ENCODE measurements around the gene OMG.
"Not testable (repeated sequence)": the region's sequence is repeated elsewhere in the genome, so short reads cannot be mapped to it uniquely, and the experiment has no call there.

The OMG gene

DNA sequence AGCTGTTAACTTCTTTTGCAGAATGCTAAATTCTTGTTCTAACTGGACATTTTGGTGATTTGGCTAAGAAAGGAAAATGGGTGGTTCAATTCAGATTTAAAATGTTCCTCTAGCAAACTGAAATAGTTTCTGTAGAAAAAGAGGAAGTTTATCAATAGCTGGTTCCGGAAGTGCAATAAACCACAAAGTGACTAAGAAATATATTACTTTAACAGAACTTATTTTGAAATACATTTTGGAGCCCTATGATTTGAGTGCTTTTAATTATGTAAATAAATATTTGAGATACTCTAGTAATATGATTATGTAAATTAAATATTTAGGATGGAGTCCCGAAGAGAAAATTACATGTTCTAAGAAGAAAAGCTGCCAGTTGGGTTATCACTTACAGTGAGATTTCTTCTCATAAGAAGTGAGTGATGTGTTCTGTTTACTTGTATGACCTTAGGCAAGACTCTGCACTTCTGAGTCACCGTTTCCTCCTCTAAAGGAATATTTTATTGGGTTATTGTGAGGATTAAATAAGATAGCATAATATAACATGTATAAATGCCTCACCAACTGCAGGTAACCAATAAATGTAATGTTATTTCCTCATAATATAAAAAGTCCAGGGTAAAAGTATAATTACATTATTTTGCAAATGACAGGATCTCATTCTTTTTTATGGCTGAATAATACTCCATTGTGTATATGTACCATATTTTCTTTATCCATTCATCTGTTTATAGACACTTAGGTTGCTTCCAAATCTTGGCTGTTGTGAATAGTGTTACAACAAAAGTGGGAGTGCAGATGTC lies 17.1 kb upstream of the OMG start, which contains the start of gene EVI2B:
Gene EVI2B, minus strand, starts transcription at position 73 of the 800 bp plus-strand sequence. CDS start 8,445 bp downstream, outside the sequence.
- no peaks in the 10 kb centered on the region for H3K27me3 Mint-ChIP-seq
- DNase-seq (no peak), ATAC-seq (peak; percentile 62)
- H3K4me3 Mint-ChIP-seq = peak within 1 kb of the TSS; percentile 89 to 93
- H3K27ac Mint-ChIP-seq = peak within 1 kb of the TSS; percentile 98 to 99
- no peaks in the 10 kb centered on the region for H3K9me3 Mint-ChIP-seq
- peaks cover 29% of the 10 kb centered on the region for H3K4me1 Mint-ChIP-seq

DNA sequence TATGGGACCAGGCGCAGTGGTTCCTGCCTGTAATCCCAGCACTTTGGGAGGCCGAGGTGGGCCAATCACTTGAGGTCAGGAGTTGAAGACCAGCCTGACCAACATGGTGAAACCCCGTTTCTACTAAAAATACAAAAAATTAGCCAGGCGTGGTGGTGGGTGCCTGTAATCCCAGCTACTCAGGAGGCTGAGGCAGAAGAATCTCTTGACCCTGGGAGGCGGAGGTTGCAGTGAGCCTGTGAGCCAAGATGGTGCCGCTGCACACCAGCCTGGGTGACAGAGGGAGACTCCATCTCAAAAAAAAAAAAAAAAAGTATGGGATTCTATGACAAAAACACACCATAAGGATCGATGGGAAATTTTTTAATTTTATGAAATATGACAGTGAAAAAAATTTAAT lies 15.2 kb upstream of the OMG start:
- Mint-ChIP-seq H3K4me3 (peak overlapping the region; percentile 81 to 92), H3K4me1 (peaks cover 45% of the 10 kb centered on the region), H3K27ac (peak overlapping the region; percentile 99)
- peak; percentile 42 to 55 for DNase-seq
- H3K27me3 Mint-ChIP-seq, ATAC-seq, H3K9me3 Mint-ChIP-seq: not testable (repeated sequence)

DNA sequence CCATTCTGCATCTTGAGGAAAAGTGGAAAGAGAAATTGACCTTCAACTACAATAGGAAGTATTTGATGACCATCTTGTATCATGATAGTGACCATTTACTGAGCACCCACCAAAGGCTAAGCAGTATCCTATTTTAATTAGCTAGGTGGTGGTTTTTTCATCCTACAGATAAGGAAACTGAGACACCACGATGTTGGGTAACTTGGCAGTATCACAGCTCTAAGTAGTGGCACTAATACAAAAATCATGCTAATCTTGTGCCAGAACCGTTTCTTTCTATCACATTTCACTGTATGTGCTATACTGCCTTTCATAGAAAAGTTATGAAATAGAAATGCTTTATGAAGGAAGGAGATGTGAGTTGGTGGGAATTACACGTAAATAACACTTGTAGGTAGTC lies 14.5 kb upstream of the OMG start:
- DNase-seq = no peak
- no peaks in the 10 kb centered on the region for H3K9me3 Mint-ChIP-seq
- peak overlapping the region; percentile 99 for H3K27ac Mint-ChIP-seq
- peak overlapping the region; percentile 81 to 92 for H3K4me3 Mint-ChIP-seq
- peaks cover 52% of the 10 kb centered on the region for H3K4me1 Mint-ChIP-seq
- no peaks in the 10 kb centered on the region for H3K27me3 Mint-ChIP-seq
- ATAC-seq = no peak

DNA sequence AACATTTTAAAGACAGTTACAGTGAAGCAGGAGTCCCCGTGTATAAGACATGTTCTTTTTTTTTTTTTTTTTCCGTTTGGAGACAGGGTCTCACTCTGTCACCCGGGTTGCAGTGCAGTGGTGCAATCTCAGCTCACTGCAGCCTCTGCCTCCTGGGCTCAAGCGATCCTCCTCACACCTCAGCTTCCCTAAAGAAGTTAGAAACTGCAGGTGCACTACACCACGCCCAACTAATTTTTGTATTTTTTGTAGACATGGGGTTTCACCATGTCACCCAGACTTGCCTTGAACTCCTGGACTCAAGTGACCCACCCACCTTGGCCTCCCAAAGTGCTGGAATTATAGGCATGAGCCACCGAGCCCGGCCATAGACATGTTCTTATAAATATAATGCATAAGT lies 13.8 kb upstream of the OMG start:
- Mint-ChIP-seq H3K9me3 (peaks cover 0 to 3% of the 10 kb centered on the region in 2 donors), H3K27ac (peak overlapping the region; percentile 99), H3K27me3 (no peaks in the 10 kb centered on the region), H3K4me3 (peak overlapping the region; percentile 81 to 92), H3K4me1 (peaks cover 55% of the 10 kb centered on the region)
- peak; percentile 50 for ATAC-seq
- peak in 1 of 2 donors; percentile 55 for DNase-seq

DNA sequence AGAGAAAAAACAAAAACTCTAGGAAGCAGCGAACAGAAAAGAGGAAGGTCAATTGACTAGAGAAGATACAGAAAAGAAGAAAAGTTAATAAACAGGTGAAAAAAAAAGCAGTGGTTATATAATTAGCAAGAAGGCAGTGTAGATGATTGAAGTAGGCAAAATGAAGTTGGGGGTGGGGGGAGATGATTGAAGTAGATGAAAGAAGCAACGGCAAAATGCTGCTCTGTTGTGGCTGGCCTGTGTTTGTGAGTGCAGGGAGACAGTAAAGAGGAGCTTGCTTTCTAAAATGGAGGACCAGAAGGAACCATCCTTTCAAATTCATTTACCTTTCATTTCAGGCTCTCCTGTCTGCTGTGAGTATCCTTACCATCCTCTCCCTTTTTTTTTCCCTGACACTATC lies 13.2 kb upstream of the OMG start:
- no peaks in the 10 kb centered on the region for H3K27me3 Mint-ChIP-seq
- ATAC-seq (peak; percentile 33), DNase-seq (peak in 1 of 2 donors; percentile 43)
- peaks cover 55% of the 10 kb centered on the region for H3K4me1 Mint-ChIP-seq
- peak overlapping the region; percentile 97 to 99 for H3K27ac Mint-ChIP-seq
- H3K9me3 Mint-ChIP-seq = peaks cover 2 to 6% of the 10 kb centered on the region in 2 donors
- H3K4me3 Mint-ChIP-seq = peak overlapping the region; percentile 73 to 81

DNA sequence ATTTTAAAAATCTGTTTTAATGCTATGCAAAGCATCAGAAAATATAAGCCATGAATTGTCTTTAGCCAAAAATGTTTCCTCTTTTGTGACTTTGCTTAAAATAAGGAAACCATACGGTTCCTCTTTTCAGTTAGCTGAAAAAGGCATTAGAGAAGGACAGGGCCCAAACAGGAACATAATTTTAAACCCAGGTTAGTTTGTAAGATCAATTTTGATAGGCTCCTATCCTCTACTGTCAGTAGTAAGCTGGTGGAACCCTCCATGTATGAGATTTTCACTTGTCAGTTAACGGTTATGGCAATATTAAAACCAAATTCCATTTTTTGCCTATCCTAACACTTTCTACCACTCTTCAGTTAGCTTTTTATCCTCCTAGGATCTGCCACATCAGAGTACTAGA lies 12.5 kb upstream of the OMG start:
- ATAC-seq (peak; percentile 60), DNase-seq (no peak)
- Mint-ChIP-seq H3K4me3 (peak overlapping the region; percentile 73 to 81), H3K27me3 (no peaks in the 10 kb centered on the region), H3K27ac (peak overlapping the region; percentile 97 to 99), H3K4me1 (peaks cover 55% of the 10 kb centered on the region), H3K9me3 (peaks cover 9 to 12% of the 10 kb centered on the region in 2 donors)

DNA sequence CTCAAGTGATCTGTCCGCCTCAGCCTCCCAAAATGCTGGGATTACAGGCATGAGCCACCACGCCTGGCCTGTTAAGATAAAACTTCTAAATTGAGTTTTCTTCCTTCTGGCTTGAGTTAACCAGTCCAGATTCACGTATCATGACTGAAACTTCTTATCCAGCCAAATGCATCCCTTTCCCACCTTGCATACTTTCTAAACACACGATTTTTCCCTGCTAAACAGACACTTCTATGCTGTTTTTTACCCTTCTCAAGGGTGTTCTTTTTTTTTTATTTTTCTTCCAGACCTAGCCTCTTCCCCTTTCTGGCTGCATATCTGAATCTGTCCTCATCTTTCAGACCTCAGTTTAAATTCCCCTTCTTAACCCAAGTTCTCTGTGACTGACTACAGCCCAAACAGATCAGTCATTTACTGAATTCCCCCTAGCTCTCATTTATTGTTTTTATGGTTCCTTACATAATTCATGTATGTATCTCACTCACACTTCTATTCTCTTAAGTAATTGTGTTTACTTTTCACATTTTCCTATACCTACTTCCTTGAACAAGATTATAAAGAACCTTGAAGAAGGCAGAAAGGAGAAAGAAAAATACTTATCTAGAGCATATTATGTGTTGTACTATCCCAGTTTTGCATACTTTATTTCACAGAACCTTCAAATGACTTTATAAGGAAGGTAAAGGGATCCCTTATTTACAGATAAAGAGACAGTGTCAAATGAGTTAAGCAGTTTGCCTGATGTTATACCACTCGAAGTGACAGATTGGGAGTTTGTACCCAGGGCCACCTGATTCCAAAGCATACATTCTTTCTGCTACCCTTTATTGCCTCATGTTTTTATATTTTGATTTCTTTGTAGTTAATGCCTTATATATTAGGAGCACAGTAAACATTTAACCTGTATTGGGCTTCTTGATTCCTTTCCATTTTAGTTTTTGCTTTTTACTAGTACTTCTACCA lies 11.6 kb upstream of the OMG start:
- Mint-ChIP-seq H3K4me1 (peaks cover 58% of the 10 kb centered on the region), H3K27me3 (no peaks in the 10 kb centered on the region), H3K27ac (peak overlapping the region; percentile 97 to 99), H3K4me3 (peak overlapping the region; percentile 73 to 81), H3K9me3 (peaks cover 16 to 17% of the 10 kb centered on the region in 2 donors)
- ATAC-seq (peak; percentile 81), DNase-seq (no peak)

DNA sequence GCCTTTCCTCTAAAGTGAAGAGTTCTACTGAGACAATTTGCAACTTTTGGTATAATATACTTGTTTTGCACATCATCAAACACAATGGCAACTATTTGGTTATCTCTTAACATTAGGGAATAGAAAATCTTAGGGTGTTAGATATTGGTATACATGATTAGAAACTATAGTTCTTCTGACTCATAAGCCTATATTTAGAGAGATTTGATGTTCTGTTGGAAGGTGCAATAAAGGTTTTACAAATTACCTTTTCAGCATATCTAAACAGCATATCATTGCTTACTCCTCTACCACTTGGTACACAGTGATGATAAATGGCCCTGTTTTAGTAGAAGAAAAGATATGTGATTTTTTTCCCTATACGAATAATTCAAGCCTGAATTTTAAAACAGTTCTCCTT lies 10.6 kb upstream of the OMG start:
- H3K9me3 Mint-ChIP-seq = peaks cover 16 to 17% of the 10 kb centered on the region in 2 donors
- DNase-seq (no peak), ATAC-seq (peak; percentile 36)
- peak overlapping the region; percentile 73 to 81 for H3K4me3 Mint-ChIP-seq
- H3K4me1 Mint-ChIP-seq = peaks cover 58% of the 10 kb centered on the region
- no peak overlapping the region for H3K27ac Mint-ChIP-seq
- no peaks in the 10 kb centered on the region for H3K27me3 Mint-ChIP-seq

DNA sequence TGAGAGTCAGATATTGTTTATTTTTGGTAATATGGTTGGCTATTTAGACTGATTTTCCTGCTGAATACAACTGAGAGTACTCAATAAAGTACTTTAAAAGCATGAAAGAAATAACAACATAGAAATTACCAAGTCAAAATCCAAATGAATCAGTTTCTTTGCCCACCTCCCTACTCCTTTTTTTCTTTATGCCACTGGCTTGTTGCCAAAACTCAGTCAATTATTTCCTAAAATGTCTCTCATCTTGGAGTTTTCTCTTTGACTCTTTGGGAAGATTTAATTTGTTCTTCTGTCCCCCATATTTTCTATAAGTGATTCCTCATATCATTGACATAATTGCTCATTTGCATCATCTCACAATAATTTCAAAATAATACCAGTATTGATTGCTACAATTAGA lies 2.6 kb upstream of the OMG start:
- DNase-seq = no peak
- Mint-ChIP-seq H3K27me3 (no peaks in the 10 kb centered on the region), H3K4me3 (no peak overlapping the region), H3K27ac (no peak overlapping the region), H3K4me1 (peaks cover 41% of the 10 kb centered on the region), H3K9me3 (peaks cover 5 to 8% of the 10 kb centered on the region in 2 donors)
- no peak for ATAC-seq

DNA sequence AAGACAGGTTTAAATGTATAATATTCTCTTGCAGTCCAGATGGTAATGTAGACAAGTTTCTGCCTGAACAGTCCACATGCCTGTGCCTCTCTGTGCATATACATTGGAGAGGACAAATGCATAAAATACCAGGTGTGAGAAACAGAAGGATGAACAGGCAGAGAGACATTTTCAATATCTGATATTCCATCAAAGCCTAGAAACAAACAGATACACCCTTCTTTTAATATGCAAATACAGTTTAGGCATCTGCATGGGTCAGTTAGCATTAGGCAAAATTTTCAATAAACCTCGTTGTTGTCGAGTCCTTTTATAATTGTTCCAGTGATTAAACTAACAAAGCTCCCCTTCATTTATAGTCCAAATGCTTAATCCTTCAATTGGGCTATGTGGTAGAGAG lies 897 bp downstream of the OMG start:
- Mint-ChIP-seq H3K4me3 (no peak overlapping the region), H3K4me1 (peaks cover 24% of the 10 kb centered on the region), H3K27ac (no peak overlapping the region), H3K27me3 (no peaks in the 10 kb centered on the region), H3K9me3 (no peaks in the 10 kb centered on the region)
- DNase-seq = no peak
- no peak for ATAC-seq

DNA sequence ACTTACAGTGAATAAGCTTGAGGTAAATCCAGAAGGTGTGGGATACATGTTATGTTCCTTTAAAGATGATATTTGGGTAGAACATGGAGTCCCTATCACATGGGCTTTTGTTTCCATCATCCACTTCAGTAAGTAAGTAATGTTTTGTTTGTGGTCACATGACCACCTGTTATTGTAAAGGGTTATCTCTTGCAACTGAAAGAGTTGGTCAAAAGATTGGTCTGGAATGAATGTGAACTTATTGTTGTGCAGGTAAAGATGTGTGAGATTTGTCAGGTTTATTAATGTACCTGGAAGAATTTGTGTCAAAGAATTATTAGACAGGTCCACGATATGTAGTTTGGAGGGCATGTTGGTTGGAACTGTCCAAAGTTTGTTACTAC lies 1.6 kb downstream of the OMG start:
- DNase-seq = no peak
- ATAC-seq = no peak
- no peak overlapping the region for H3K27ac Mint-ChIP-seq

DNA sequence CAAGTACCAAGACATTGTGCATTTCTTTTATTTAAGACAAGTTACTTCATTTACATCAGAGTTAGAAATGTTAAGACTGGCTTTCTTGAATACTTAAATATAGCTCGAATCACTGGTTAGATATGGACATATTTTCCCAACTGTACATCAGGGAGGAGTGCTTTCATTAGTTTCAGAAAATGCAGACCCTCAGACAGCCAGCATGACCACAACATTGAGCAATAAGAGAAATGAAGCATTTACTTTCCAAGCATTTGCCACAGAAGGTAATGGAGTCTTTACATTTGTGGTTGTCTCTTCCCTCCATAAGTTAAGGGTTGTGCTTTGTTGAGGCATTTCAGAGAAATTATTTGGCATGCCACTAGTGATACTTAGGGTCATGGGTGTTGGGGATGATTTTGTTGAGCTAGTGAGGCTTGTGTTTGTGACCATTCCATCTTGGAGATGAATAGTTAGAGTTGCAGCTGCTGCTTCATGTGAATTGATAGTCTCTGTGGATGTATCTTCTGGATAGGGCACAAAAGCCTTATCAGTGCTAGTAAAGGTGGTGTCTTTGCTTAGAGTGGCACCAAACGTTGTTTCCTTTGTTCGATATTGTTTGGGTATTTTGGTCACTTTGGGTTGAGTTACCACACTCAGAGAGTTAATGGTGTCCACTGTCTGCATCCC lies 2.1 kb downstream of the OMG start:
- H3K27ac Mint-ChIP-seq = no peak overlapping the region
- no peaks in the 10 kb centered on the region for H3K27me3 Mint-ChIP-seq
- no peaks in the 10 kb centered on the region for H3K9me3 Mint-ChIP-seq
- no peak overlapping the region for H3K4me3 Mint-ChIP-seq
- peaks cover 20% of the 10 kb centered on the region for H3K4me1 Mint-ChIP-seq
- ATAC-seq (no peak), DNase-seq (no peak)

More for the DNA sequence above, 1.6 kb downstream of the OMG start:
- Mint-ChIP-seq H3K27me3 (no peaks in the 10 kb centered on the region), H3K4me3 (no peak overlapping the region), H3K4me1 (peaks cover 19% of the 10 kb centered on the region), H3K9me3 (no peaks in the 10 kb centered on the region)

DNA sequence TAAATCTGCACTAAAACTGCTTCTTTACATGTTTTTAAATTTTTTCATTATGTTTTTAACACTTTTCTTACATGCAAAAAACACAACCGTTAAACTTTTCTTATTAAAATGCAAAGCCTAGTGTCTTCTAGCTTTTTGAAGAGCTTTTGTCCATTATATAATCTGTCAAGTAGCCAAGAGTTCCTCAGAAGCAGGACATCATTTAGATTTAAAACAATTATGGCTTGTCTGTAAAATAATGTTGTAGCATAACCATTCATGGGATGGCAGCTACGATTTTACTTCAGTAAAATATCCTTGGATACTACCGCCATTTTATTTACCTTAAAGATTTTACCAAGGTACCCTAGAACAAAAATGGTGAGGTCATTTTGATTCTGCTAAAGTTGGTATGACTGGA lies 2.8 kb downstream of the OMG start:
- Mint-ChIP-seq H3K27ac (no peak overlapping the region), H3K4me3 (no peak overlapping the region), H3K27me3 (no peaks in the 10 kb centered on the region), H3K4me1 (peaks cover 15% of the 10 kb centered on the region), H3K9me3 (no peaks in the 10 kb centered on the region)
- ATAC-seq (no peak), DNase-seq (no peak)

DNA sequence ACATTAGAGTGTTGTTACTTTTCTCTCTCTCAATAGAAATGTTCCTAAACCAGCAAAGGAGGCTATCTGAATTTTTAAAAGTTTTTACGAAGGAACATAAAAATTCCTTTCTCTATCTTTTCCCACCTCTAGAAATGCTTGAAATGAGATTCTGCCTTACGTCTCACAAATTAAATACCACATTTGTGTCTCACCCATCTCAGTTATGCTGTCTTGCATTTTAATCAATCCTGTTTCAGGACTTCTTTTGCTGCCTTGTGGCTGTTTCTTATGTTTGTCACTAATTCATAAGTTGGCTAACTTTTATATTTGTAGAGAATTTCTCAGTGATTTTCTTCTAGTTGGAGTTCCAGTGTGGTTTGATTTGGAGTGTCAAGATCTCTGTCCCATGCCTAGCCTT lies 3.5 kb downstream of the OMG start:
- no peak for DNase-seq
- ATAC-seq = no peak
- Mint-ChIP-seq H3K4me3 (no peak overlapping the region), H3K4me1 (peaks cover 21% of the 10 kb centered on the region), H3K27ac (no peak overlapping the region), H3K27me3 (no peaks in the 10 kb centered on the region), H3K9me3 (no peaks in the 10 kb centered on the region)

DNA sequence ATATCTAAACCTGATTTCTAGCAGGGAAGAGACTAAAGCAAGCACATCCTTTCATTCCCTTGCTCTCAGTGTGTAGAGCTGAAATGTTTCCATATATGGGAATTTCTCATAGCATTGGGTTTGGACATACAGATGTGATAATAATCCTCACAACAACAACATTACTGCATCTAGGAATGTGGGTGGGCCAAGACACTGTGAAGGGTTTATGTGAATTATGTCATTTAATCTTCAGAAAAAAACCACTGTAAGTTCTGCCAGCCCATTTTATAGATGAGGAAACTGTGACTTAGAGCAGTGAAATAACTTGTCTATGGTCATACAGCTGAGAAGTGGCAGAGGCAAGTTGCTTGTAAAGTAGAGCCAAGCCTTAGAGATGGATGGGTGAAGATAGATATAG lies 5.2 kb downstream of the OMG start:
- Mint-ChIP-seq H3K4me1 (peaks cover 26% of the 10 kb centered on the region), H3K4me3 (no peak overlapping the region), H3K27me3 (no peaks in the 10 kb centered on the region), H3K9me3 (no peaks in the 10 kb centered on the region), H3K27ac (no peak overlapping the region)
- DNase-seq (no peak), ATAC-seq (no peak)
